ENCODE measurements around the gene METTL17. TPM values are rescaled to one million over a fixed set of nuclear protein-coding genes. Genes with fewer than 3 reads are reported as not detected.
A peak's percentile ranks its signal among the peaks of the same experiment; 100 is the strongest.

Gene METTL17
- total RNA-seq, 1 experiment from 2014 or later, result 62.4 TPM

- ChIA-PET CTCF (interaction anchor here (0.6 to 11.9 kb wide), 4 partner anchors 14 to 129 kb away, joined by 3 to 147 read pairs (median 4); no protein-coding TSS in a partner anchor), POLR2A (interaction anchor here (0.7 to 4.5 kb wide), 9 partner anchors 10 to 518 kb away, joined by 3 to 28 read pairs (median 4); partner anchors contain the start of genes PNP and SLC39A2)
- H3K27ac Mint-ChIP-seq (ENCODE audit: low read depth, unreplicated experiment), result peak overlapping the region; percentile 93
- intact Hi-C loops (cut with micrococcal nuclease), result loop anchor here (1.0 kb wide), 1 partner anchor 16 kb away; no protein-coding TSS in a partner anchor
- H3K27me3 Mint-ChIP-seq (ENCODE audit: insufficient read depth, unreplicated experiment), result no peaks in the 10 kb centered on the region
- peak; percentile 96 for DNase-seq (ENCODE audit: unreplicated experiment)
- peaks cover 20% of the 10 kb centered on the region for H3K36me3 Mint-ChIP-seq (ENCODE audit: insufficient read depth, unreplicated experiment)
- no peaks in the 10 kb centered on the region for H3K9me3 Mint-ChIP-seq (ENCODE audit: unreplicated experiment)
- H3K4me1 Mint-ChIP-seq (ENCODE audit: insufficient read depth, unreplicated experiment), result peaks cover 24% of the 10 kb centered on the region
- no TSS peak for BruUV-seq (replicated peaks)
- TF ChIP-seq, protein P1, sequence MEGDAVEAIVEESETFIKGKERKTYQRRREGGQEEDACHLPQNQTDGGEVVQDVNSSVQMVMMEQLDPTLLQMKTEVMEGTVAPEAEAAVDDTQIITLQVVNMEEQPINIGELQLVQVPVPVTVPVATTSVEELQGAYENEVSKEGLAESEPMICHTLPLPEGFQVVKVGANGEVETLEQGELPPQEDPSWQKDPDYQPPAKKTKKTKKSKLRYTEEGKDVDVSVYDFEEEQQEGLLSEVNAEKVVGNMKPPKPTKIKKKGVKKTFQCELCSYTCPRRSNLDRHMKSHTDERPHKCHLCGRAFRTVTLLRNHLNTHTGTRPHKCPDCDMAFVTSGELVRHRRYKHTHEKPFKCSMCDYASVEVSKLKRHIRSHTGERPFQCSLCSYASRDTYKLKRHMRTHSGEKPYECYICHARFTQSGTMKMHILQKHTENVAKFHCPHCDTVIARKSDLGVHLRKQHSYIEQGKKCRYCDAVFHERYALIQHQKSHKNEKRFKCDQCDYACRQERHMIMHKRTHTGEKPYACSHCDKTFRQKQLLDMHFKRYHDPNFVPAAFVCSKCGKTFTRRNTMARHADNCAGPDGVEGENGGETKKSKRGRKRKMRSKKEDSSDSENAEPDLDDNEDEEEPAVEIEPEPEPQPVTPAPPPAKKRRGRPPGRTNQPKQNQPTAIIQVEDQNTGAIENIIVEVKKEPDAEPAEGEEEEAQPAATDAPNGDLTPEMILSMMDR (IDR thresholded peaks at IDR 0.05; ENCODE audit: unreplicated experiment), result no peak
- H3K4me3 Mint-ChIP-seq (ENCODE audit: unreplicated experiment), result peak overlapping the region; percentile 57
Observed at GRCh38 chr14:20986811-20987210, 3.0 kb upstream of the METTL17 start.

GRCh38 chr14:20988717-20989470 is 886 bp upstream of the METTL17 start:
- Mint-ChIP-seq H3K4me1 (ENCODE audit: insufficient read depth, unreplicated experiment) (peaks cover 24% of the 10 kb centered on the region), H3K27me3 (ENCODE audit: insufficient read depth, unreplicated experiment) (no peaks in the 10 kb centered on the region), H3K27ac (ENCODE audit: low read depth, unreplicated experiment) (peak overlapping the region; percentile 93), H3K4me3 (ENCODE audit: unreplicated experiment) (peak overlapping the region; percentile 80), H3K36me3 (ENCODE audit: insufficient read depth, unreplicated experiment) (peaks cover 36% of the 10 kb centered on the region), H3K9me3 (ENCODE audit: unreplicated experiment) (no peaks in the 10 kb centered on the region)
- BruUV-seq (replicated peaks), result TSS peak; percentile 96
- intact Hi-C loops (cut with micrococcal nuclease), result no loop called here
- no peak for DNase-seq (ENCODE audit: unreplicated experiment)
- ChIA-PET CTCF (interaction anchor here (0.5 to 11.9 kb wide), 10 partner anchors 8 to 652 kb away, joined by 3 to 147 read pairs (median 4); partner anchors contain the start of gene SLC39A2), POLR2A (interaction anchor here (0.5 to 4.5 kb wide), 11 partner anchors 9 to 306 kb away, joined by 3 to 28 read pairs (median 4); partner anchors contain the start of genes RNASE4 and SLC39A2)
- TF ChIP-seq, protein P1 (IDR thresholded peaks at IDR 0.05; ENCODE audit: unreplicated experiment), result no peak

DNA sequence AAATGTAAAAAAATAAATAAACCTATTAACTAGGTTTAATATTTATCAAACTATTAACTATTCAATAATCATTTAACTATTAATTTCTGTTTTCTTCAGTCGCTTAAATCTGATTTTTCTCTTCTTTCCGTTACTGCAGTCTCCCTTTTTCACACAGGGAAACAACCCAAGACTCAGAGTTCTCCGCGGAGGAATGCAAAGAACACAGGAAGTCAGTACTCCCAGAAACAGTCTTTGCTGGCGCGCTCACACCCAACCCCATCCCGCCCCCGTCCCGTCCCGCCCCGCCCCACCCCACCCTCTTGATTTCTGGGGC is 351 bp upstream of the METTL17 start:
- Mint-ChIP-seq H3K9me3 (ENCODE audit: unreplicated experiment) (no peaks in the 10 kb centered on the region), H3K4me3 (ENCODE audit: unreplicated experiment) (peak overlapping the region; percentile 80), H3K27me3 (ENCODE audit: insufficient read depth, unreplicated experiment) (no peaks in the 10 kb centered on the region), H3K27ac (ENCODE audit: low read depth, unreplicated experiment) (peak overlapping the region; percentile 91), H3K36me3 (ENCODE audit: insufficient read depth, unreplicated experiment) (peaks cover 38% of the 10 kb centered on the region), H3K4me1 (ENCODE audit: insufficient read depth, unreplicated experiment) (peaks cover 24% of the 10 kb centered on the region)
- intact Hi-C loops (cut with micrococcal nuclease), result no loop called here
- TF ChIP-seq, protein P1 (IDR thresholded peaks at IDR 0.05; ENCODE audit: unreplicated experiment), result no peak
- CTCF ChIA-PET, result interaction anchor here (0.9 to 11.9 kb wide), 5 partner anchors 9 to 115 kb away, joined by 4 to 147 read pairs (median 9); partner anchors contain the start of gene SLC39A2
- POLR2A ChIA-PET, result interaction anchor here (0.8 to 4.5 kb wide), 10 partner anchors 9 to 306 kb away, joined by 3 to 28 read pairs (median 4); partner anchors contain the start of genes RNASE4 and SLC39A2
- no TSS peak for BruUV-seq (replicated peaks)
- DNase-seq (ENCODE audit: unreplicated experiment), result no peak

DNA sequence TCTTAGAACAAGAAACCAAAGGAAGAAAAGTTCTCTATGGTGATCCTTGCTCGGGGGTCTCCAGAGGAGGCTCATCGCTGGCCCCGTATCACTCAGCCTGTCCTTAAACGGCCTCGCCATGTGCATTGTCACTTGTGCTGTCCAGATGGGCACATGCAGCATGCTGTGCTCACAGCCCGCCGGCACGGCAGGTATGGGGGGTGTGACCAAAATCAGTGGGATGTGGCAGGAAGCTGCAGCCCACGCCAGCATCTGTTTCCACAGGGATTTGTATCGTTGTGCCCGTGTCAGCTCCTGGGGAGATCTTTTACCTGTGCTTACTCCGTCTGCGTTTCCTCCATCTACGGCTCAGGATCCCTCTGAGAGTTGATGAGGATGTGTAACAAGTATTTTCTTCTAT is 6.7 kb downstream of the METTL17 start:
- H3K27ac Mint-ChIP-seq (ENCODE audit: low read depth, unreplicated experiment), result no peak overlapping the region
- intact Hi-C loops (cut with micrococcal nuclease), result no loop called here
- BruUV-seq (replicated peaks), result no TSS peak
- DNase-seq (ENCODE audit: unreplicated experiment), result no peak
- H3K36me3 Mint-ChIP-seq (ENCODE audit: insufficient read depth, unreplicated experiment), result peaks cover 65% of the 10 kb centered on the region
- H3K27me3 Mint-ChIP-seq (ENCODE audit: insufficient read depth, unreplicated experiment), result no peaks in the 10 kb centered on the region
- ChIA-PET CTCF (interaction anchor here (0.6 to 13.0 kb wide), 9 partner anchors 9 to 1976 kb away, joined by 3 to 213 read pairs (median 9); no protein-coding TSS in a partner anchor), POLR2A (interaction anchor here (3.2 kb wide), 1 partner anchor 9 kb away, joined by 28 read pairs; no protein-coding TSS in a partner anchor)
- TF ChIP-seq, protein P1 (IDR thresholded peaks at IDR 0.05; ENCODE audit: unreplicated experiment), result no peak
- H3K9me3 Mint-ChIP-seq (ENCODE audit: unreplicated experiment), result no peaks in the 10 kb centered on the region
- no peak overlapping the region for H3K4me3 Mint-ChIP-seq (ENCODE audit: unreplicated experiment)
- H3K4me1 Mint-ChIP-seq (ENCODE audit: insufficient read depth, unreplicated experiment), result peaks cover 18% of the 10 kb centered on the region

Measured in MCF 10A (cell line).